HCT116 (cell line): ENCODE results near the gene STAMBPL1.

ENCODE experiments used
- ELF1 ChIP-seq: IDR thresholded peaks from 2 replicates; pipeline ENCODE4 v1.6.1; 2012; ENCODE audit warnings: low read depth, borderline replicate concordance
- EZH2 ChIP-seq: fragments of 200-600 bp; sonication (generic); IDR thresholded peaks from 2 replicates; pipeline ENCODE4 v1.6.1; 2017; ENCODE audit warnings: antibody characterized with exemption, mixed run types
- EZH2phosphoT487 ChIP-seq: fragments of 200-600 bp; IDR thresholded peaks from 2 replicates; pipeline ENCODE4 v1.6.1; 2018; ENCODE audit warnings: antibody characterized with exemption, borderline replicate concordance
- JUND ChIP-seq: IDR thresholded peaks from 2 replicates; pipeline ENCODE4 v1.6.1; 2012
- POLR2A ChIP-seq: IDR thresholded peaks from 2 replicates; pipeline ENCODE4 v1.7.0; 2011; ENCODE audit warnings: borderline replicate concordance; ENCODE audit not compliant: insufficient read depth, insufficient read length; ENCODE audit errors: extremely low read depth
- POLR2AphosphoS5 ChIP-seq: IDR thresholded peaks from 2 replicates; pipeline ENCODE4 v1.6.1; 2011; ENCODE audit warnings: mild to moderate bottlenecking, low read depth, low read length, moderate library complexity
- RAD21 ChIP-seq: IDR thresholded peaks from 2 replicates; pipeline ENCODE4 v1.6.1; 2012; ENCODE audit warnings: low read depth, mild to moderate bottlenecking
- YY1 ChIP-seq: IDR thresholded peaks from 2 replicates; pipeline ENCODE4 v1.6.1; 2011; ENCODE audit warnings: low read length, low read depth, moderate library complexity, mild to moderate bottlenecking; ENCODE audit not compliant: insufficient replicate concordance; ENCODE audit errors: extremely low read depth
- TF ChIP-seq, protein P1 (sequence below): IDR thresholded peaks from 2 replicates; pipeline ENCODE4 v1.6.1; 2012; ENCODE audit warnings: low read depth
- TF ChIP-seq, protein P2 (sequence below), 3 experiments: fragments of 200-600 bp in 1 of 3; sonication (generic) in 1 of 3; IDR thresholded peaks in 2 of 3; conservative IDR thresholded peaks in 1 of 3; 2 replicates each; pipeline ENCODE4 v1.5.1; 2012 to 2017; ENCODE audit warnings: low read depth in 2 of 3, low read length in 2 of 3, antibody characterized with exemption in 1 of 3, borderline replicate concordance in 1 of 3, control low read depth in 1 of 3, mild to moderate bottlenecking in 1 of 3, mixed read lengths in 1 of 3, mixed run types in 1 of 3, moderate library complexity in 1 of 3; ENCODE audit not compliant: insufficient read depth in 1 of 3
- TF ChIP-seq, protein P3 (sequence below): IDR thresholded peaks from 2 replicates; pipeline ENCODE4 v1.6.1; 2012
- TF ChIP-seq, protein P4 (sequence below): IDR thresholded peaks from 2 replicates; pipeline ENCODE4 v1.6.1; 2012

DNA sequence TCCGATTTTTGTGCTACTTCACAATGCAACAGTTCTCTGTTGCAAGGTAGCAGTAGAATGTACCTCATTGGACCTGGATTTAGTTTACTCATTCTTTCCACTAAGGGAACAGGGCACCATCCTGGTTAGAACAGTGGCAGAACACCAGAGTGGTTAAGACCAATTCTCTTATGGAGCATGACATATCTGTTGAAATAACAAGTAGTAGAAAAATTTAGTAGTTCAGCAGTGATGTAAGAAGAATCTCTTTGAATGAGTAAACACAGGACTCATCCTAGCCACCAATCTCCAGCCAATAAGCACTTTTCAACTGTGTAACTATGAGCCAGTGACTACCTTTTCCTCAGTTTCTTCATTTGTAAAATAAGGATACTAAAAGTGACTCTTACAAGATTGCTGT lies 30.8 kb upstream of the STAMBPL1 start:
- no peak for TF ChIP-seq EZH2phosphoT487
- TF ChIP-seq, protein P1, sequence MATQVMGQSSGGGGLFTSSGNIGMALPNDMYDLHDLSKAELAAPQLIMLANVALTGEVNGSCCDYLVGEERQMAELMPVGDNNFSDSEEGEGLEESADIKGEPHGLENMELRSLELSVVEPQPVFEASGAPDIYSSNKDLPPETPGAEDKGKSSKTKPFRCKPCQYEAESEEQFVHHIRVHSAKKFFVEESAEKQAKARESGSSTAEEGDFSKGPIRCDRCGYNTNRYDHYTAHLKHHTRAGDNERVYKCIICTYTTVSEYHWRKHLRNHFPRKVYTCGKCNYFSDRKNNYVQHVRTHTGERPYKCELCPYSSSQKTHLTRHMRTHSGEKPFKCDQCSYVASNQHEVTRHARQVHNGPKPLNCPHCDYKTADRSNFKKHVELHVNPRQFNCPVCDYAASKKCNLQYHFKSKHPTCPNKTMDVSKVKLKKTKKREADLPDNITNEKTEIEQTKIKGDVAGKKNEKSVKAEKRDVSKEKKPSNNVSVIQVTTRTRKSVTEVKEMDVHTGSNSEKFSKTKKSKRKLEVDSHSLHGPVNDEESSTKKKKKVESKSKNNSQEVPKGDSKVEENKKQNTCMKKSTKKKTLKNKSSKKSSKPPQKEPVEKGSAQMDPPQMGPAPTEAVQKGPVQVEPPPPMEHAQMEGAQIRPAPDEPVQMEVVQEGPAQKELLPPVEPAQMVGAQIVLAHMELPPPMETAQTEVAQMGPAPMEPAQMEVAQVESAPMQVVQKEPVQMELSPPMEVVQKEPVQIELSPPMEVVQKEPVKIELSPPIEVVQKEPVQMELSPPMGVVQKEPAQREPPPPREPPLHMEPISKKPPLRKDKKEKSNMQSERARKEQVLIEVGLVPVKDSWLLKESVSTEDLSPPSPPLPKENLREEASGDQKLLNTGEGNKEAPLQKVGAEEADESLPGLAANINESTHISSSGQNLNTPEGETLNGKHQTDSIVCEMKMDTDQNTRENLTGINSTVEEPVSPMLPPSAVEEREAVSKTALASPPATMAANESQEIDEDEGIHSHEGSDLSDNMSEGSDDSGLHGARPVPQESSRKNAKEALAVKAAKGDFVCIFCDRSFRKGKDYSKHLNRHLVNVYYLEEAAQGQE, result no peak
- TF ChIP-seq, protein P2, sequence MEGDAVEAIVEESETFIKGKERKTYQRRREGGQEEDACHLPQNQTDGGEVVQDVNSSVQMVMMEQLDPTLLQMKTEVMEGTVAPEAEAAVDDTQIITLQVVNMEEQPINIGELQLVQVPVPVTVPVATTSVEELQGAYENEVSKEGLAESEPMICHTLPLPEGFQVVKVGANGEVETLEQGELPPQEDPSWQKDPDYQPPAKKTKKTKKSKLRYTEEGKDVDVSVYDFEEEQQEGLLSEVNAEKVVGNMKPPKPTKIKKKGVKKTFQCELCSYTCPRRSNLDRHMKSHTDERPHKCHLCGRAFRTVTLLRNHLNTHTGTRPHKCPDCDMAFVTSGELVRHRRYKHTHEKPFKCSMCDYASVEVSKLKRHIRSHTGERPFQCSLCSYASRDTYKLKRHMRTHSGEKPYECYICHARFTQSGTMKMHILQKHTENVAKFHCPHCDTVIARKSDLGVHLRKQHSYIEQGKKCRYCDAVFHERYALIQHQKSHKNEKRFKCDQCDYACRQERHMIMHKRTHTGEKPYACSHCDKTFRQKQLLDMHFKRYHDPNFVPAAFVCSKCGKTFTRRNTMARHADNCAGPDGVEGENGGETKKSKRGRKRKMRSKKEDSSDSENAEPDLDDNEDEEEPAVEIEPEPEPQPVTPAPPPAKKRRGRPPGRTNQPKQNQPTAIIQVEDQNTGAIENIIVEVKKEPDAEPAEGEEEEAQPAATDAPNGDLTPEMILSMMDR (IDR thresholded peaks at IDR 0.05 in 2 of 3, conservative IDR thresholded peaks at IDR 0.05 in 1 of 3; ENCODE audit: borderline replicate concordance in 1 of 3, insufficient read depth in 1 of 3, low read depth in 2 of 3, low read length in 2 of 3), result no peak
- TF ChIP-seq, protein P3, sequence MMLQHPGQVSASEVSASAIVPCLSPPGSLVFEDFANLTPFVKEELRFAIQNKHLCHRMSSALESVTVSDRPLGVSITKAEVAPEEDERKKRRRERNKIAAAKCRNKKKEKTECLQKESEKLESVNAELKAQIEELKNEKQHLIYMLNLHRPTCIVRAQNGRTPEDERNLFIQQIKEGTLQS, result no peak
- no peak for TF ChIP-seq RAD21
- no peak for TF ChIP-seq YY1
- TF ChIP-seq POLR2A, result no peak
- TF ChIP-seq JUND, result no peak
- TF ChIP-seq POLR2AphosphoS5, result no peak
- TF ChIP-seq EZH2, result no peak
- TF ChIP-seq, protein P4, sequence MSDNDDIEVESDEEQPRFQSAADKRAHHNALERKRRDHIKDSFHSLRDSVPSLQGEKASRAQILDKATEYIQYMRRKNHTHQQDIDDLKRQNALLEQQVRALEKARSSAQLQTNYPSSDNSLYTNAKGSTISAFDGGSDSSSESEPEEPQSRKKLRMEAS, result no peak
- TF ChIP-seq ELF1, result no peak
